SKM-1 treated with dmso at 0.1 percent for 144 hours (cell line): ENCODE results near the gene ANKUB1.

Experiments used
- DNase-seq: peaks from one replicate; lab custom pipeline; 2025; ENCODE audit not compliant: unreplicated experiment; lab: John Stamatoyannopoulos, UW

Gene ANKUB1

DNA sequence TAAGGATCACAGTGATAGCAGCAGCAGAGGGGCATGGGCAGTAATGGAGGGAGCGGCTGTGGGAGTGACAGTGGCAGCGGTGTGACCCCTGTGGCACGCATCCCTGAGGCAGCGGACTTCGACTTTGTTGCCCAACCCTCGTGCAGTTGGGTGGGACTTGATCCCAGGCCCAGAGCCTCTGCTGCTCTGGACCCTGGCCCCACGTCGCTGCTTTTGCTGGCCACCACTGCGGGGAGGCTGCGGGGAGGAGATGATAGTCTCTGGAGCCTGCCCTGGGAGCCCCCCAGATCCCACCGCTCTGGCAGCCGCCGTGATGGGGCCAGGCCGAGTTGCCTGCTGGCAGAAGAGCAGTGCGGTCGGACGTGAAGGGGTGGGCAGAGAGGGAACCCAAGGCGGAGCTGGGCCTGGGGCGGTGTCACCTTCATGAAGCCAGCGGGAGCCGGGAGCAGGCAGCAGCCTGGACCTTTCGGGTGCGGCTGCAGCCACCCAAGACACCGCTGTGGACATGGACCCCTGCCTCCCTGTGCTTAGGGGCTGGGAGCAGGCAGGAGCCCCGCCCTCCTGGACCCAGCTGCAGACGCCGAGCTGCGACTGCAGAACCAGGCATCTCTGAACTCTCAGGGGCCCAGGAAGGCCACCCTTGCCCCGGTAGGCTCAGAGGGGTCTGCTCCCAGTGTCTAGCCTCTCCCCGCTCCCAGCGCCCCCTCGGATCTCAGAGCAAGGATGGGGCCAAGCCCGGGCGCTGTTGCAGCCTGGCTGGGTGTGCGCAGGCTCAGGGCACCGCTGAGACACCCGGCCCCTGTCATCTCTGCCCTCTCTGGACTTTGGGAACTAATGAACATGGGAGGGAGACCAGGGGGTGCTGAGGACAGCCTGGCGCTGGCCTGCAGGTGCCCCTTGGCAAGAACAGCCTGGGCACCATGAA, 78.4 kb downstream of the ANKUB1 start:
- DNase-seq, result no peak
